ENCODE measurements around the gene PLG.
"Not testable (repeated sequence)": the region's sequence is repeated elsewhere in the genome, so short reads cannot be mapped to it uniquely, and the experiment has no call there.

- TF ChIP-seq CTCF, EZH2phosphoT487 (IDR thresholded peaks at IDR 0.05; ENCODE audit: low read length): not testable (repeated sequence)
Observed at GRCh38 chr6:160664198-160664597, 37.8 kb upstream of the PLG start, which contains the start of gene LPA.
